RWPE2 (cell line): ENCODE measurements around the gene RELN.

Source experiments
- ATAC-seq: fragments of 200-7000 bp; cut with Tn5 transposase; 3 replicates; pipeline ENCODE4 v1.9.1; 2021; ENCODE audit warnings: low read depth
- DNase-seq: peaks from one replicate; pipeline ENCODE4 v3.0.0-alpha.2; 2020; ENCODE audit warnings: low spot score
- H3K27ac ChIP-seq: fragments of 450-650 bp; 2 replicates; pipeline ENCODE4 v1.5.1; 2017; ENCODE audit warnings: mild to moderate bottlenecking; ENCODE audit not compliant: poor library complexity, severe bottlenecking
- H3K27me3 ChIP-seq: fragments of 250-450 bp; sonication (Bioruptor Pico); 2 replicates; pipeline ENCODE4 v1.5.1; 2021; ENCODE audit warnings: mild to moderate bottlenecking, moderate library complexity; ENCODE audit not compliant: insufficient read depth, poor library complexity, severe bottlenecking
- H3K36me3 ChIP-seq: fragments of 250-450 bp; sonication (Bioruptor Pico); 2 replicates; pipeline ENCODE4 v1.5.1; 2020; ENCODE audit warnings: low read depth, mild to moderate bottlenecking, moderate library complexity
- H3K4me1 ChIP-seq: fragments of 250-450 bp; sonication (Bioruptor Pico); 2 replicates; pipeline ENCODE4 v1.5.1; 2021; ENCODE audit warnings: mild to moderate bottlenecking, moderate library complexity; ENCODE audit not compliant: insufficient read depth, poor library complexity, severe bottlenecking
- H3K4me3 ChIP-seq: fragments of 250-450 bp; sonication (Bioruptor Pico); 2 replicates; pipeline ENCODE4 v1.5.1; 2021; ENCODE audit warnings: mild to moderate bottlenecking, moderate library complexity; ENCODE audit not compliant: severe bottlenecking
- H3K9me3 ChIP-seq: fragments of 250-450 bp; sonication (Bioruptor Pico); 2 replicates; pipeline ENCODE4 v1.5.1; 2021; ENCODE audit warnings: mild to moderate bottlenecking, moderate library complexity; ENCODE audit not compliant: severe bottlenecking
- CTCF ChIP-seq: fragments of 450-650 bp; IDR thresholded peaks from one replicate; pipeline ENCODE4 v1.5.1; 2017; ENCODE audit warnings: mild to moderate bottlenecking, moderate library complexity; ENCODE audit not compliant: poor library complexity, severe bottlenecking

RELN gene

DNA sequence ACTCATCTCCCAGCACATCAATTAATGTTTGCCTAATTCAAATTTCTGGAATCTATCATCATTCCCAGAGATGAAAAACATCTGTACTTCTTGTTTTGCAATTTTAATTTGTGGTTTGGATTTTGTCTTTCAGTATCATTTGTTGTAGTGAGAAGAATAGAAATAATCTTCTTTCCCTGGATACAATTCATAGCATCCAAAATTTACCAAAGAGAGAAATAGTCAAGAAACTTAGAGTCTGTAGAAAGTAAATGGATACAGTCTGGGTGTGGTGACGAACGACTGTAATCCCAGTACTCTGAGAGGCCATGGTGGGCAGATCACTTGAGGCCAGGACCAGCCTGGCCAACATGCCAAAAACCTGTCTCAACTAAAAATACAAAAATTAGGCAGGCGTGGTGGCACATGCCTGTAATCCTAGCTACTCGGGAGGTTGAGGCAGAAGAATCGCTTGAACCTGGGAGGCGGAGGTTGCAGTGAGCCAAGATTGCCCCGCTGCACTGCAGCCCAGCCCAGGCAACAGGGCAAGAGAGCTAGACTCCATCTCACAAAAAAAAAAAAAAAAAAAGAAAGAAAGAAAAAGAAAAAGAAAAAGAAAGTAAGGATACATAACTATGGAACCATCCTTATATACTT lies 193.0 kb downstream of the RELN start:
- no peaks in the 10 kb centered on the region for H3K36me3 ChIP-seq
- no peak overlapping the region for H3K4me3 ChIP-seq
- H3K27me3 ChIP-seq = no peaks in the 10 kb centered on the region
- no peak for TF ChIP-seq CTCF
- H3K9me3 ChIP-seq = no peaks in the 10 kb centered on the region
- no peak for DNase-seq
- no peak for ATAC-seq
- H3K27ac ChIP-seq = no peak overlapping the region
- no peaks in the 10 kb centered on the region for H3K4me1 ChIP-seq

DNA sequence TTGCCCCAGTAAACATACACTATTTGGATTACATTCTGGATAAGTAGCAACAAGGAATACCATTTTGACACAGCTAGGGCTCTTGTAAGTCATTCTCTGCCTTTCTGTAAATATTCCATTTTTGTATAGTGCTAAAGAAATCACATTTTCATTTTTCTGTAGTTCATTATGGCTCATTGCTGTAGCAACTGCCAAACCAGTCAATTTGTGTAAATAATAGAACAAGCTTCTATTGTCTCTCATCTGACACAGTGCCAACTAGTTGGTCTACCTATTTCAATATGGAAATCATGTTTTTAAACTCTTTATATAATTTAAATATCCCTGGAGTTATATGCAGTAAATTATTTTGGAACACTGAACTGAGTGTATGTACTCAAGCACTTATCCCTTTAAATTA lies 193.7 kb downstream of the RELN start:
- H3K27ac ChIP-seq = no peak overlapping the region
- no peak for TF ChIP-seq CTCF
- no peaks in the 10 kb centered on the region for H3K4me1 ChIP-seq
- no peak overlapping the region for H3K4me3 ChIP-seq
- no peak for DNase-seq
- no peaks in the 10 kb centered on the region for H3K9me3 ChIP-seq
- H3K27me3 ChIP-seq = no peaks in the 10 kb centered on the region
- ATAC-seq = no peak
- no peaks in the 10 kb centered on the region for H3K36me3 ChIP-seq

- no peak overlapping the region for H3K4me3 ChIP-seq
- H3K27ac ChIP-seq = no peak overlapping the region
- H3K4me1 ChIP-seq = no peaks in the 10 kb centered on the region
- no peaks in the 10 kb centered on the region for H3K36me3 ChIP-seq
- DNase-seq = no peak
- TF ChIP-seq CTCF = no peak
- ATAC-seq = no peak
- no peaks in the 10 kb centered on the region for H3K27me3 ChIP-seq
- H3K9me3 ChIP-seq = no peaks in the 10 kb centered on the region
Observed at GRCh38 chr7:103795107-103795506, 194.4 kb downstream of the RELN start.

GRCh38 chr7:103794424-103794823 lies 195.0 kb downstream of the RELN start:
- ATAC-seq (no peak), DNase-seq (no peak)
- no peak for TF ChIP-seq CTCF
- H3K9me3 ChIP-seq = no peaks in the 10 kb centered on the region
- H3K27me3 ChIP-seq = no peaks in the 10 kb centered on the region
- H3K27ac ChIP-seq = no peak overlapping the region
- H3K36me3 ChIP-seq = no peaks in the 10 kb centered on the region
- no peaks in the 10 kb centered on the region for H3K4me1 ChIP-seq
- H3K4me3 ChIP-seq = no peak overlapping the region

GRCh38 chr7:103793614-103794013 lies 195.8 kb downstream of the RELN start:
- ATAC-seq = no peak
- no peak for DNase-seq

More at GRCh38 chr7:103793614-103794013, 195.8 kb downstream of the RELN start:
- Histone ChIP-seq H3K36me3 (no peaks in the 10 kb centered on the region), H3K9me3 (no peaks in the 10 kb centered on the region), H3K27ac (no peak overlapping the region), H3K27me3 (no peaks in the 10 kb centered on the region), H3K4me1 (no peaks in the 10 kb centered on the region), H3K4me3 (no peak overlapping the region)
- no peak for TF ChIP-seq CTCF
